Measurements from ENCODE around the gene OR2AT4.
"Not testable (repeated sequence)": the region's sequence is repeated elsewhere in the genome, so short reads cannot be mapped to it uniquely, and the experiment has no call there.

The OR2AT4 gene

DNA sequence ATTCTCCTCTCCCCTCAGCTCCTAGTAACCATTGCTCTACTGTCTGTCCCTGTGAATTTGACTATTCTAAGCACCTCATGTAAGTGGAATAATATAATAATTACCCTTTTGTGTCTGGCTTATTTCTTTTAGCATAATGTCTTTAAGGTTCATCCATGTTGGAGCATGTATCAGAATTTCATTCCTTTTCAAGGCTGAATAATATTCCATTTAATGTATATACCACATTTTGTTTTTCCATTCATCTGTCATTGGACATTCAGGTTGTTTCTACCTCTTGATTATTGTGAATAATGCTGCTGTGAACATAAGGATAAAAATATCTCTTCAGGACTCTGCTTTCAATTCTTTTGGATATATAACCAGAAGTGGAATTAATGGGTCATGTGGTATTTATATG lies 28.1 kb downstream of the OR2AT4 start:
- DNase-seq (ENCODE audit: low read depth), result no peak

DNA sequence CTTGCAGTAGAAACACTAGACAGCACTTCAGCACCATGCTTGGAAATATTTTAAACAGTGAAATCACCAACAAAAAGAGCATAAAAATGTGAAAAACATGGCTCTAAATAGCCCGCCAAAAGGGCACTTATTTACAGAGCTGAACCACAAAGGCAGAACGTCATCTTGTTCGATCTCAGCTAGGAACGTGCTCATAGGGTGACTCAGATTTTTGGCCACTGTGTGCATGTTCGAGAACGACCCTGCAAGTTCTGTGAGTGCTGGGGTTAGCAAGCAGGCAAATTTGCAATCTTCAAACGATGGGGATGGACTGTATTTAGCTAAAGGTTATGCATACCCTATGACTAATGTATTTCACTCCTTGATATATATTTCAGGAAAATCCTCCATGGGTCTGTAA lies 30.6 kb downstream of the OR2AT4 start:
- DNase-seq (ENCODE audit: low read depth), result no peak

DNA sequence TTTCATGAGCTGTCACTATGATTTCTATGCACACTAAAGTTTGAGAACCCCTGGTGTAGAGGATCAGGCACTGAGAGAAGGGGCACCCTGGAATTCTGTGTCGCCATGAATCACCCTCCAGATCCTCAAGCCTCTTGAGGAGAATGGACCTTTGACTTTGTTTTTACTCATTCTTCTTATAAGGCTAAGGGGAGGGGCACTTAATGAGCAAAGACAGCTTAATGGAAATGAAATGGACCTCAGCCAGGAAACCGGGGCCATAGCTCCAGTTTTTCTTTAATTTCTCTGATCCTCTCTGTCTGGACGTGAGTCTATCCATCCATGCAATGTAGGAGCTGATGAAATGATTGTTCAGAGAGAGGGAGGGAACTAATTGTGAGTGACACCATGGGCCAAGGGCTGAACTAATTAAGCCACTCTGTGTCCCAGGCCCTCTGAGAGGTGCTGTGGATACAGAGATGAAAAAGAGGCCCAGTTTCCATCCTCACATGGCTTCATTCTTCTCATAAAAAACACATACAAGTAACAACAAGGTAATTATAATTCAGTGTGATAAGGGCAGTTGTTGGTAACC lies 32.8 kb downstream of the OR2AT4 start:
- no peak for DNase-seq (ENCODE audit: low read depth)

DNA sequence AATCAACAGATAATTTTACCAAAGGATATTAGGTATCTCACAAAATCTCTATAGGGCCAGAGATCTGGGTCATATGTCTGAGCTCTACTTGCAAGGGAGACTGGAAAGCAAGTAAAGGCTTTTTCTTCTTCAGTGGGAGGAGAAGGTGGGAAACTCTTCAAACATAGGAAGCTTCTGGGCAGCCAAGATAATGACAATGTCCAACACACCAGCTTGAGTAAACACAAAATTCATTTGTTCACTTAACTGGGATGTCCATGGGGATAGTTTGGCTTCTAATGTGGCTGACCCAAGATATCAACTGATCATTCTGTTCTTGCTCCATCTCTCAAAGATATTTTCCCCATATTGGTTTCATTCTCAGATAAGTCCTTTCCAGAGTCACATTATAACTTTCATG lies 37.4 kb downstream of the OR2AT4 start:
- no peak for DNase-seq (ENCODE audit: low read depth)

DNA sequence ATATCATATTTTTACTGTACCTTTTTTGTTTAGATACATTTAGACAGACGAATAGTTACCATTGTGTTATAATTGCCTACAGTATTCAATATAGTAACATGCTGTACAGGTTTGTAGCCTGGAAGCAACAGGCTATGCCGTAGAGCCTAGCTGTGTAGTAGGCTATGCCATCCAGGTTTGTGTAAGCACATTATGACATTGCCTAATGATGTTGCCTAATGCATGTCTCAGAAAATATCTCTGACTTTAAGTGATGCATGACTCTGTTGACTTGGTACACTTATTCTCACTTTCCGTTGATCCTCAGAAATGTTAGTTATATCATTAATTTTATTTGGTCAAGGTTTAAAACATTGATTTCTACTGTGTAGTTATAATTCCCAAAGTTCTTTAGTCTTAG lies 39.9 kb downstream of the OR2AT4 start:
- no peak for DNase-seq (ENCODE audit: low read depth)

DNA sequence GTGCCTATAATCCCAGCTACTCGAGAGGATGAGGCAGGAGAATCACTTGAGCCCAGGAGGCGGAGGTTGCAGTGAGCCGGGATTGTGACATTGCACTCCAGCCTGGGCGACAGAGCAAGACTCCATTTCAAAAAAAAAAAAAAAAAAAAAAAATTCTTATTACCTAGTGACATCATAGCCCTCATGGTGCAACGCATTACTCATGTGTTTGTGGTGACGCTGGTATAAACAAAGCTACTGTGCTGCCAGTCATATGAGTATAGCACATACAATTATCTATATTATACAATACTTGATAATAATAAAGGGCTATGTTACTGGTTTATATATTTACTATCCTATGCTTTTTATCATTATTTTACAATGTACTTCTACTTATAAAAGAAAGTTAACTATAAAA lies 41.2 kb downstream of the OR2AT4 start:
- no peak for DNase-seq (ENCODE audit: low read depth)

DNA sequence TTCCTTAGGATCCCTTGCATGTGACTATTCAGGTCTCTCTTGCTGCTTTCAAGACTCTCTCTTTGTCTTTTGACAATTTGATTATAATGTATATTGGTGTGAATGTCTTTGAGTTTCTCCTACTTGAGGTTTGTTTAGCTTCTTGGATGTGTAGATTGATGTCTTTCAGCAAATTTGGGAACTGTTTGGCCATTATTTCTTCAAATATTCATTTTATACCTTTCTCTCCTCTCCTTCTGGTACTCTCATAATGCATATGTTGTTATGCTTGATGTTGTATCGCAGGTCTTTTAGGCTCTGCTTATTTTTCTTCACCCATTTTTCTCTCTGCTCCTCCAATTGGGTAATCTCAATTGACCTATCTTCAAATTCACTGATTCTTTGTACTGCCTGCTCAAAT lies 44.2 kb downstream of the OR2AT4 start:
- no peak for DNase-seq (ENCODE audit: low read depth)

DNA sequence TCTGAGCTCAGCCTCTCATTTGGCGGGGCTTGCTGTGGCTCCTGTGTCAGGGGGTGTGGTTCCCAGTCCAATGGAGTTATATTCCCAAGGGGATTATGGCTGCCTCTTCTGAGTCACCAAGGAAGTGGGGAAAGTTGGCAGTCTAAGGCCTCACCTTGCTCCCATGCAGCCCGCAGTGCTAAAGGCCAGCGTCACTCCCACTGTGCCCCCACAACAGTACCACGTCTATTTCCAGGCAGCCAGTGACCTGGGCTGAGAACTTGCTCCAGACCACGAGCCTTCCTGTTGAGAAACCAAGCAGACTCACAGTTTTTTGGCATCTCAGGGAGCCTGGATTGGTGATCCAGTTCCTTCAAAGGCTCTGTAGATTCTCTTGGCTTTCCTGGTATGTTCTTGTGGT lies 45.6 kb downstream of the OR2AT4 start:
- no peak for DNase-seq (ENCODE audit: low read depth)

DNA sequence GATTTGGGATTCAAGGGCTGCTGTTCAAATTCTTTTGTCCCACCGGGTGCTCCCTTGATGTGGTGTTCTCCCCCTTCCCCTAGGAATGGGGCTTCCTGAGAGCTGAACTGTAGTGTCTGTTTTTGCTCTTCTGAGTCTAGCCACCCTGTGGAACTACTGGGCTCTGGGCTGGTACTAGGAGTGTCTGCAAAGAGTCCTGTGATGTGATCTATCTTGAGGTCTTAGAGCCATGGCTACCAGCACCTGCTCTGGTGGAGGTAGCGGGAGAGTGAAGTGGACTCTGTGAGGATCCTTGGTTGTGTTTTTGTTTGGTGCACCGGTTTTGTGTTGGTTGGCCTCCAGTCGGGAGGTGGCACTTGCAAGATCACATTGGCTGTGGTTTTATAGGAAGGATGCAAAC lies 46.2 kb downstream of the OR2AT4 start:
- no peak for DNase-seq (ENCODE audit: low read depth)

DNA sequence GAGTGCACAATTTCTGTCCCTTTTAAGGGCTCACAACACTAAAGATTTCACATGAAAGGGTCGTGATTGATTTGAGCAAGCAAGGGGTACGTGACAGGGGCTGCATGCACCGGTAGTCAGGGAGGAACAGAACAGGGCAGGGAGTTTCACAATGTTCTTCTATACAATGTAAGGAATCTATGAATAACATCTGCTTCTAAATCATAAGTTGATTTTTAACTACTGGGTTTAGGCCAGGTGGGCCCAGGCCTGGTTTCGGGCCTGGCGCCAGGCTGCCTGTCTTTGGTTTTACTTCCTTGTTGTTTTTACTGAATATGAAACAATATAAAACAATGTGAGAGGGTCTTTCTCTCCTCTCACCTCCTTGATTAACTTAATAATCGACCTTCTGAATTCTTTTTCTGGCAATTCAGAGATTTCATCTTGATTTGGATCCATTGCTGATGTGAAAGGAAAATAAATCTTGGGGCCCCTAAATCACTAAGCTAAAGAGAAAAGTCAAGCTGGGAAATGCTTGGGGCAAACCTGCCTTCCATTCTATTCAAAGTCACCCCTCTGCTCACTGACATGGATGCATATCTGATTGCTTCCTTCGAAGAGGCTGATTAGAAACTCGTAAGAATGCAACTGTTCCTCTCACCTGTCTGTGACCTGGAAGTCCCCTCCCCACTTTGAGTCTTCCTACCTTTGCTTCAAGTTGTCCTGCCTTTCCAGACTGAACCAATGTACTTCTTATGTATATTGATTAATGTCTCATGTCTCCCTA lies 47.0 kb downstream of the OR2AT4 start:
- DNase-seq (ENCODE audit: low read depth), result not testable (repeated sequence)

DNA sequence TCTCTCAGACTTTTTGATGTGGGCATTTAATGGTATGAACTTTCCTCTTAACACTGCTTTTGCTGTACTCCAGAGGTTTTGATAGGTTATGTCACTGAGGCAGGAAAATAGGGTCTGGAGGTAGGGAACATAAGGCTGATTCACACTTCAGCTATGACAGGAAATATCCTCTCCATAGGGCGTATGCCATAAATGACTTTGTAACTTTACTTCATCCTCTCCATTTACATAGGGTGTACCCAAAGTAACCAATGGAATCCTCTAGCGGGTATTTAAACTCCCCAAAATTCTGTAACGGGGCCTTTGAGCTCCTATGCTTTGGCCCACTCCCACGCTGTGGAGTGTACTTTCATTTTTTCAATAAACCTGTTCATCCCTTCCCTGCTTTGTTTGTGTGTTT lies 49.5 kb downstream of the OR2AT4 start:
- DNase-seq (ENCODE audit: low read depth), result no peak

DNA sequence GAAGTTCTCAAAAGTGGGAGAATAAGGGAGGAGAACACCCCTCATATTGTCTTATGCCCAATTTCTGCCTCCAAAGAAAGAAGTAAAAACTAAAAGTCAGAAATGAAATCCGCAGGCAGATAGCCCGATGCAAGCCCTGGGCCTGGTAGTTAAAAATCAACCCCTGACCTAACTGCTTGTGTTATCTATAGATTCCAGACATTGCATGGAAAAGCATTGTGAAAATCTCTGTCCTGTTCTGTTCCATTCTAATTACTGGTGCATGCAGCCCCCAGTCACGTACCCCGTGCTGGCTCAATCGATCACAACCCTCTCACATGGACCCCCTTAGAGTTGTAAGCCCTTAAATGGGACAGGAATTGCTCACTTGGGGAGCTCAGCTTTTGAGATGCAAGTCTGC lies 50.0 kb downstream of the OR2AT4 start:
- DNase-seq (ENCODE audit: low read depth), result not testable (repeated sequence)

DNA sequence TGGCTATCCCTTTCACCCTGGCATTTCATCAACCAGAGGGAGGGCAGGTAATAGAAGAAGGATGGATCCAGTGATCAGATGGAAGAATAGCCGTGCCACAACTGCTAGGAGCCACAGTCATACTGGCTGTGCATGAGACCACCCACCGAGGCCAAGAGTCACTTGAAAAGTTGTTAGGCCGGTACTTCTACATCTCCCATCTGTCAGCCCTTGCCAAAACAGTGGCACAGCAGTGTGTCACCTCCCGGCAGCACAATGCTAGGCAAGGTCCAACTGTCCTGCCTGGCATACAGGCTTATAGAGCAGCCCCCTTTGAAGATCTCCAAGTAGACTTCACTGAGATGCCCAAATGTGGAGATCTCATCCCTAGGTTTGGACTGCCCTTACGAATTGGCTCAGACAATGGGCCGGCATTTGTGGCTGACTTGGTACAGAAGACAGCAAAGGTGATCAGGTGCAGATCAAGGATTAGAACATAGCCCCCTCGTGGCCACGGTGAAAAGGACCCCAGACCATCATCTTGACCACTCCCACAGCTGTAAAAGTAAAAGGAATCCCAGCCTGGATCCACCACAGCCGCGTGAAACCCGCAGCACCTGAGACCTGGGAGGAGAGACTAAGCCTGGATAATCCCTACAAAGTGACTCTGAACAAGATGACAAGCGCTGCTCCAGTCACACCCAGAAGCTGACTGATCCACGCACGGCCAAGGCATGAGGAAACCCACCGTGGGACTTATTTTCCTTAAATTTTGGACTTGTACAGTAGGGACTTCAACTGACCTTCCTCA lies 52.1 kb downstream of the OR2AT4 start:
- not testable (repeated sequence) for DNase-seq (ENCODE audit: low read depth)

DNA sequence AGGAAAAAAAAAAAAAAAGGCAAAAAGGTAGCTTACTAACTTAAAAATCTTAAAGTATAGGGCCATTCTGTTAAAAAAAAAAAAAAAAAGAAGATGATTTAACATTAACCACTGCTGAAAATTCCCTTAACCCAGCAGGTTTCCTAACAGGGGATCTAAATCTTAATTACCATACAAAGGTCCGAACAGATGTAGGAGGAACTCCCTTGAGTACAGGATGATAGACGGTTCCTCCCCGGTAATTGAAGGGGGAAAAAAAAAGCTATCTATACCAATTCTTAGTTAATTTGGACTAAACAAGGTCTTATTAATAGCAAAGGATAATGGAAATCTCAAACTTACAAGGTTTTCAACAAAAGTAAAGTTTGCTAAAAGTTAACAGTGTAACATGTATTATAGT lies 54.9 kb downstream of the OR2AT4 start:
- DNase-seq (ENCODE audit: low read depth), result not testable (repeated sequence)

DNA sequence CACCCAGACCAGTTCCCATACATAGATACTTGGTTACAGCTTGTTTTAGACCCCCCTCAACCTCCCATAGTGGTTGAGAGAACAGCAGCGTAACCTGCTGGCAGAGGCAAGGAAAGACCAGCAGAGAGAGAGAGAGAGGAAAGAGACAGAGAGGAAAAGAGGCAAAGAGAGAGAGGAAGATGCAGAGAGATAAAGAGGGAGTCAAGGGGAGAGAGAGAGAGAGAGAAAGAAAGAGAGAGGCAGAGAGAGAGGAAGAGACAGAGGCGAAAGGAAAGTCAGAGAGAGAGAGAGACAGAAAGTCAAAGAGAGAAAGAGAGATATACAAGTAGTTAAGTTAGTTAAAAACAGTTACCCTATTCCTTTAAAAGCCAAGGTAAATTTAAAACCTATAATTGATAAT lies 55.4 kb downstream of the OR2AT4 start:
- DNase-seq (ENCODE audit: low read depth), result no peak

DNA sequence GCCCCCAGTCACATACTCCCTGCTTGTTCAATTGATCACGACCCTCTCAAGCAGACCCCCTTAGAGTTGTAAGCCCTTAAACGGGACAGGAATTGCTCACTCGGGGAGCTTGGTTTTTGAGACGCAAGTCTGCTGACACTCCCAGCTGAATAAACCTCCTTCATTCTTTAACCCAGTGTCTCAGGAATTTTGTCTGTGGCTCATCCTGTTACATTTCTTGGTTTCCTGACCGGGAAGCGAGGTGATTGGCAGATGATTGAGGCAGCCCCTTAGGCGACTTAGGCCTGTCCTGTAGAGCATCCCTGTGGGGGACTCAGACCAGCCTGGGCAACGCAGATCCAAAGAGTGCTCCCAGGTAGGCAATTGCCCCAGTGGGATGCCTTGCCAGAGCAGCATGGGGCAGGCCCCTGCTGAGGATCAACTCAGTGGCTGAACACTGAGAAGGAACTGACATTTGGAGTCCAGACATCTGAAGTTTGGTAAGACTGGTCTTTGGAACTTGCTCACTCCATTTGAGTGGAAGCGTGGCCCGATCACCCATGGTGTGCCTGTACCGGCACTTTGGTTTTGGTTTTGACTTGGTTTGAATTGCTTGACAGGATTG lies 56.4 kb downstream of the OR2AT4 start:
- DNase-seq (ENCODE audit: low read depth), result no peak

DNA sequence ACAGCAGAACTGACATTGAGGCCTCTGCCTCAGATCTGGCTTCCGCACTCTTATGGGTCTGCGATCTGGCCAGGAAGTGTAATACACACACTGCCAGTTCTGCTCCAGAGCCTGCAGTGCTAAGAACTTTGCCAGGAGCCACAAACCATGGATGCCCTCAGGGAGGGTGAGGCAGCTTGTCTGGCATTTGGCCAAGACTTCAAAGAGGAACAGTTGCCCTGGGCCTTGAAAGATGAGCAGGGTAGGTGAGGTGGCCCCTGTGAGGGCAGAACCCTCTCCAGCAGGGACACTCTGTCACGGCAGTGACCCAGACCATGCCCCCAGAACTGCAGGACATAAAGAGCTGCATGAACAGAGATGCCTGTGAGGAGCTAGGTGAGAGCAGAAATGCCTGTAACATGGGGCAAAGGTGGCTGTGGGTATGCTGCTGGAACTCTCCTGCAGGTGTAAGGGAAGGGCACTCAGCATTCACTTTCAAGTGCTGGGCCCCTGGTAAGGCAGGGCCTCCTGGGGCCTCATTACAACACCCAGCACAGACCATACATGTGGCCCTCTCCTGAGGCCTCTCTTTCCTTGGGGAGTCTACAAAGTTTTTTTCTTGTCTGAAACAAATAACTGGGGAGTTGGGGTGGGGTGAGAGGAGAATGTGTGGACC lies 60.6 kb downstream of the OR2AT4 start:
- no peak for DNase-seq (ENCODE audit: low read depth)

DNA sequence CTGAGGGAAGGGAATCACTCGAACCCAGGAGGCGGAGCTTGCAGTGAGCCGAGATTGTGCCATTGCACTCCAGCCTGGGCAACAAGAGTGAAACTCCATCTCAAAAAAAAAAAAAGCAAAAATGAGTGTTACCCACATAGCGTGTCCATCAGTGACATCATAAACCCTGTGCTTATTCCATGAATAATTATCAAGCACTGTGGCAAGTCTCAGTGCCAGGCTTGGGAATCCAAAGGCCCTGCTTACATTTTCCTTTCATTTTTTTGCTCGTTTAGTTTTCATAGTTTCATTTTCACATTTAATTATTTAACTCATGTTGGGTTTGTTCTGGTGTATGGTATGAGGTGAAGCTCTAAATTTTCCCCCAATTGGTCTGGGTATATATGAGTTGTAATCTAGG lies 61.4 kb downstream of the OR2AT4 start:
- no peak for DNase-seq (ENCODE audit: low read depth)

DNA sequence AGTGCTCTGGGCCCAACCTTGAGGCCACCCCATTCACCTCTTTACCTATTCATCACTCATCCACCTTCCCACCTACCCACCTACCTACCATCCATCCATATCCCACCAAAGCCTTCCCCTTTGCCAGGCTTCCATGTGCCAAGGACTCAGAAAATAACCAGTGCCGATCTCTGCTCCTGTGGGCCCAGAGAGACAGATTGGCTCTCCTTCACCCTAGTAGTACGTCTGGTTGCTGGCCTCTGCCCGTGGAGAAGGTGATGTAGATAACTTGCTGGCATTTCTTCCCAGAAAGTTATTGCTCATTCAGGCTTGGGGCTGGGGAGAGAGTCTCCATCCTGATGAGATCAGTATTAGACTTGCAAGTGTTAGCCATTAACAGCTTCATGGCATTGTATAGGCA lies 62.8 kb downstream of the OR2AT4 start:
- DNase-seq (ENCODE audit: low read depth), result no peak

DNA sequence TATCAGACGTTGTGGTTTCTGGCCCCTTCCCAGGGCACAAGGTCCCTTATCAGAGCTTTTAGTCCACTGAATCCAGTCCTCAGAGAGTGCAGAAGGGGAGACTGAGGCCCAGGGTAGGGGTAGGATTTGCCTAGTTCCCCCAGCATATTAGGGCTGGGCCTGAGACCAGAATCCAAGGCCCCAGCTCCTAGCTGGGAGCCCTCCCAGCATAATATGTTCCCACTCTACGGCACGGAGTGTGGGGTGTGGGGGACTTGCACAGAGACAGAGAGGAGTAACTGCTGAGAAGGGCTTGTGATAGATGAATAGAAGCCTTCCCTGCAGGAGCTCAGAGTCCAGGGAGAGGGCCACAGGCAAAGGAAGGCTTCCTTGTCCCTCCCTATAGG lies 64.1 kb downstream of the OR2AT4 start:
- no peak for DNase-seq (ENCODE audit: low read depth)

DNA sequence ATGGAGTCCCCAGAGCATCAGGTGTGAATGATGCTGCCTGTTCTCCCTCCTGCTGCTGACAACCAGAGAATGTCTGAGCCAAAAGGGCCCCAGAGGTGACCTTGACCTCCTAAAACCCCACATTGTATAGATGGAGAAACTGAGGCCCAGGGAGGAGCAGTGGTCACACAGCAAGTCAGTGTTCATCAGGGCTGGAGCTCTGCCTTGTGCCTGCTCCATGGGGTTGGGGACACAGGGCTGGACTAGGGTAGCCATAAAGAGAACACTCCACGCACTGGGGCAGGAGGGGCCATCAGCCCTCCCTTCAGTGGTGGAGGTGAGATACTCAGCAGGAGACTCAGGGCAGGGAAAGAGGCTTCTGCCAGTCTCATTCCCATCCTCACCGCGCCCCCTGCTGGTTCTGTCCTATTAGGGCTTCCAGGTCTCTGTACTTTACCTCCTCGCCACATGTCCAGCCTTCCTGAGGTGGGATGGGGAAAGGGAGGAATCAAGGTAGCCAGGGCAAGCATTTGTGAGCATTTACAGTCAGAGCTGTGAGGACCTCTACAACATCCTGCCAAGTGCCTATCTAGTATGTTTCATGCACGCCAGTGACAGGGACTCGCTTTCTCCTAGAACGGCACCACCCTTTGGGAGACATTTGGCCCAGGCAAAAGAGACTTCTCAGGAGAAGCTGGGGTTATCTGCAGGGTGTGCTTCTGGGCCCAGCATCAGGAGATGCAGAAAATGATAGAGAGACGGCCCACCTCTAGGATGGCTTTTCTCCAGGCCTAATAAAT lies 64.7 kb downstream of the OR2AT4 start:
- peak; percentile 47 for DNase-seq (ENCODE audit: low read depth)

Measured in stimulated activated CD8-positive, alpha-beta memory T cell treated with anti-CD3 and anti-CD28 coated beads, Interleukin-12 subunit alpha, Interleukin-12 subunit beta, amount 100 ng/mL, for 1 hour (primary cell).